ENCODE results near the gene DCST1. TPM values are rescaled to one million over a fixed set of nuclear protein-coding genes. Genes with fewer than 3 reads are reported as not detected.

Gene DCST1
- total and polyA plus RNA-seq, 2 of the 4 experiments (the other 2 are of a cell fraction): not detected

DNA sequence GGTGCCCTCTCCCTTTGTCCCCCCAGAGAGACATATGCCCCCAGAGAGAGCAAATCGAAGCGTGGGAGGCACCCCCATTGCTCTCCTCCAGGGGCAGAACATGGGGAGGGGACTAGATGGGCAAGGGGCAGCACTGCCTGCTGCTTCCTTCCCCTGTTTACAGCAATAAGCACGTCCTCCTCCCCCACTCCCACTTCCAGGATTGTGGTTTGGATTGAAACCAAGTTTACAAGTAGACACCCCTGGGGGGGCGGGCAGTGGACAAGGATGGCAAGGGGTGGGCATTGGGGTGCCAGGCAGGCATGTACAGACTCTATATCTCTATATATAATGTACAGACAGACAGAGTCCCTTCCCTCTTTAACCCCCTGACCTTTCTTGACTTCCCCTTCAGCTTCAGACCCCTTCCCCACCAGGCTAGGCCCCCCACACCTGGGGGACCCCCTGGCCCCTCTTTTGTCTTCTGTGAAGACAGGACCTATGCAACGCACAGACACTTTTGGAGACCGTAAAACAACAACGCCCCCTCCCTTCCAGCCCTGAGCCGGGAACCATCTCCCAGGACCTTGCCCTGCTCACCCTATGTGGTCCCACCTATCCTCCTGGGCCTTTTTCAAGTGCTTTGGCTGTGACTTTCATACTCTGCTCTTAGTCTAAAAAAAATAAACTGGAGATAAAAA lies 53.4 kb downstream of the DCST1 start:
- Histone ChIP-seq H3K9me1 (ENCODE audit: insufficient read depth, low read length) (peaks cover 8% of the 10 kb centered on the region), H2AFZ (replicated peaks; ENCODE audit: low read length, poor library complexity) (no peak overlapping the region), H3K23ac (ENCODE audit: low read depth, low read length) (no peak overlapping the region), H3K27ac (ENCODE audit: insufficient read depth, low read length) (no peak overlapping the region), H2BK5ac (ENCODE audit: low read depth, low read length, poor library complexity, severe bottlenecking) (no peak overlapping the region), H3K79me1 (ENCODE audit: low read depth in 1 of 2, low read length in 2 of 2) (no peaks in the 10 kb centered on the region; a peak in 1 of 4 replicates), H4K91ac (ENCODE audit: insufficient read depth, low read depth, low read length) (no peak overlapping the region), H3K56ac (ENCODE audit: extremely low read depth, insufficient read depth, low read length) (no peak overlapping the region), H3K14ac (replicated peaks; ENCODE audit: low read depth, low read length) (no peak overlapping the region), H2BK120ac (ENCODE audit: low read depth, low read length) (no peak overlapping the region), H2AK9ac (replicated peaks; ENCODE audit: low read depth, low read length, poor library complexity) (no peak overlapping the region), H3K4me1 (ENCODE audit: control insufficient read depth, insufficient read depth, low read length) (peaks cover 5% of the 10 kb centered on the region; the same call in 1 of the 2 replicates), H4K8ac (ENCODE audit: low read depth in 2 of 2, low read length in 2 of 2) (no peak overlapping the region), H2BK15ac (ENCODE audit: low read depth, low read length) (no peak overlapping the region), H3K4me3 (ENCODE audit: insufficient read depth, low read depth, low read length) (no peak overlapping the region), H4K20me1 (ENCODE audit: insufficient read depth, low read length) (no peaks in the 10 kb centered on the region; the same call in 1 of the 2 replicates), H3K27me3 (ENCODE audit: control insufficient read depth, insufficient read depth, low read length) (peaks cover 23% of the 10 kb centered on the region), H3K18ac (ENCODE audit: low read depth, low read length) (no peak overlapping the region), H2BK20ac (ENCODE audit: low read depth, low read length) (no peak overlapping the region), H3K9me3 (ENCODE audit: control insufficient read depth, insufficient read depth, low read length) (no peaks in the 10 kb centered on the region), H3K36me3 (ENCODE audit: control insufficient read depth, insufficient read depth, low read length) (no peaks in the 10 kb centered on the region), H3K4me2 (ENCODE audit: low read depth, low read length) (no peak overlapping the region), H3K4ac (ENCODE audit: low read depth, low read length) (no peak overlapping the region), H3K9ac (ENCODE audit: low read depth, low read length) (no peak overlapping the region; the same call in 1 of the 2 replicates), H4K5ac (ENCODE audit: low read depth, low read length) (no peak overlapping the region), H2AK5ac (ENCODE audit: low read depth, low read length) (no peak overlapping the region)
- POLR2A ChIA-PET (ENCODE audit: unreplicated experiment): no interaction called here
- dilution Hi-C loops (cut with HindIII; ENCODE audit: low sequenced_read_pairs, unreplicated experiment): no loop called here
- no peak for ATAC-seq (ENCODE audit: low read depth)
- intact Hi-C loops (cut with micrococcal nuclease): loop anchor here (10.0 kb wide), 1 partner anchor 612 kb away; no protein-coding TSS in a partner anchor
- no TSS peak for BruUV-seq (replicated peaks)
- CTCF ChIA-PET: interaction anchor here (0.6 kb wide), 1 partner anchor 467 kb away, joined by 3 read pairs; no protein-coding TSS in a partner anchor
- no CpG with 5 or more reads among the region's 8 CpGs for WGBS, 2 experiments (ENCODE audit: extremely low coverage in 2 of 2, insufficient read length in 1 of 2)
- in situ Hi-C loops (cut with MboI; ENCODE audit: low sequenced_read_pairs): no loop called here
- DNase-seq: no peak
- TF ChIP-seq POLR2A (IDR thresholded peaks at IDR 0.05; ENCODE audit: low read depth, low read length) (no peak), FOS (IDR thresholded peaks at IDR 0.05; ENCODE audit: low read depth, low read length) (no peak), RFX5 (IDR thresholded peaks at IDR 0.05; ENCODE audit: low read depth, low read length) (no peak), RCOR1 (IDR thresholded peaks at IDR 0.05; ENCODE audit: insufficient replicate concordance, low read length) (no peak), NFE2L2 (IDR thresholded peaks at IDR 0.05; ENCODE audit: low read depth, low read length) (no peak), SMC3 (IDR thresholded peaks at IDR 0.05; ENCODE audit: low read depth, low read length) (no peak), MAZ (IDR thresholded peaks at IDR 0.05; ENCODE audit: borderline replicate concordance, low read depth, low read length) (no peak), MAFK (IDR thresholded peaks at IDR 0.05; ENCODE audit: low read depth, low read length) (no peak), BHLHE40 (IDR thresholded peaks at IDR 0.05; ENCODE audit: low read depth, low read length) (no peak), ELK1 (IDR thresholded peaks at IDR 0.05; ENCODE audit: borderline replicate concordance, low read depth, low read length) (no peak), RAD21 (IDR thresholded peaks at IDR 0.05; ENCODE audit: low read length) (no peak), CHD1 (IDR thresholded peaks at IDR 0.05; ENCODE audit: low read depth, low read length) (no peak), CEBPB (IDR thresholded peaks at IDR 0.05; ENCODE audit: low read depth, low read length) (no peak), MXI1 (IDR thresholded peaks at IDR 0.05; ENCODE audit: borderline replicate concordance, low read depth, low read length) (no peak)
- TF ChIP-seq, protein P1, sequence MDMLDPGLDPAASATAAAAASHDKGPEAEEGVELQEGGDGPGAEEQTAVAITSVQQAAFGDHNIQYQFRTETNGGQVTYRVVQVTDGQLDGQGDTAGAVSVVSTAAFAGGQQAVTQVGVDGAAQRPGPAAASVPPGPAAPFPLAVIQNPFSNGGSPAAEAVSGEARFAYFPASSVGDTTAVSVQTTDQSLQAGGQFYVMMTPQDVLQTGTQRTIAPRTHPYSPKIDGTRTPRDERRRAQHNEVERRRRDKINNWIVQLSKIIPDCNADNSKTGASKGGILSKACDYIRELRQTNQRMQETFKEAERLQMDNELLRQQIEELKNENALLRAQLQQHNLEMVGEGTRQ (IDR thresholded peaks at IDR 0.05; ENCODE audit: low read depth, low read length): no peak
- TF ChIP-seq, protein P2, sequence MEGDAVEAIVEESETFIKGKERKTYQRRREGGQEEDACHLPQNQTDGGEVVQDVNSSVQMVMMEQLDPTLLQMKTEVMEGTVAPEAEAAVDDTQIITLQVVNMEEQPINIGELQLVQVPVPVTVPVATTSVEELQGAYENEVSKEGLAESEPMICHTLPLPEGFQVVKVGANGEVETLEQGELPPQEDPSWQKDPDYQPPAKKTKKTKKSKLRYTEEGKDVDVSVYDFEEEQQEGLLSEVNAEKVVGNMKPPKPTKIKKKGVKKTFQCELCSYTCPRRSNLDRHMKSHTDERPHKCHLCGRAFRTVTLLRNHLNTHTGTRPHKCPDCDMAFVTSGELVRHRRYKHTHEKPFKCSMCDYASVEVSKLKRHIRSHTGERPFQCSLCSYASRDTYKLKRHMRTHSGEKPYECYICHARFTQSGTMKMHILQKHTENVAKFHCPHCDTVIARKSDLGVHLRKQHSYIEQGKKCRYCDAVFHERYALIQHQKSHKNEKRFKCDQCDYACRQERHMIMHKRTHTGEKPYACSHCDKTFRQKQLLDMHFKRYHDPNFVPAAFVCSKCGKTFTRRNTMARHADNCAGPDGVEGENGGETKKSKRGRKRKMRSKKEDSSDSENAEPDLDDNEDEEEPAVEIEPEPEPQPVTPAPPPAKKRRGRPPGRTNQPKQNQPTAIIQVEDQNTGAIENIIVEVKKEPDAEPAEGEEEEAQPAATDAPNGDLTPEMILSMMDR (conservative IDR thresholded peaks at IDR 0.05; ENCODE audit: low read depth, low read length): no peak

Measured in IMR-90 (cell line).